ENCODE results near the gene SYNPO2L. TPM values are rescaled to one million over a fixed set of nuclear protein-coding genes. Genes with fewer than 3 reads are reported as not detected.

SYNPO2L gene
- total RNA-seq, 1 experiment from 2014 or later = not detected

DNA sequence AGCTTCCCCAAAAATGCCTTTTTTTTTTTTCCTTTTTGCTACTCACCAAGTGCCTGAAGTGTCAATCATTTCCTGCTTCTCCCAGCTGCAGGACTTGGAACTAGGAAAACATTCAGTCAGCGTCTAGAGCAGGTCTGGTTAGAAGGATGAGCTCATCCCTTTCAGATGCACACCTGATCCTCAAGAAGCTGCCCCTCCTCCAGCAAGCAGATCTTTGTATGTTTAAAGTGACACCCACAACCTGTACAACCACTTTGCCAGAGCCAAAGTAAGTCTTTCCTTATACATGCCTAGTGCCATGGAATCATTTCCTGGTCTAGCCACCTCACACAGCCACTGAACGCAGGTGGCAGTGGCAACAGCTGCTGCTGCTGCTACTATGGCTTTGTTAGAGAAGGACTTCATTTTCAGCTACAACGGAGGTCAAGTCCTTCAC is 54.3 kb downstream of the SYNPO2L start:
- ChIA-PET POLR2A (interaction anchor here (0.6 to 3.0 kb wide), 12 partner anchors 9 to 345 kb away, joined by 3 to 12 read pairs (median 4); partner anchors contain the start of gene USP54), CTCF (interaction anchor here (0.6 to 2.5 kb wide), 5 partner anchors 10 to 80 kb away, joined by 3 to 8 read pairs (median 4); partner anchors contain the start of gene USP54)
- Mint-ChIP-seq H3K36me3 (ENCODE audit: insufficient read depth, unreplicated experiment) (no peaks in the 10 kb centered on the region), H3K4me3 (ENCODE audit: unreplicated experiment) (no peak overlapping the region), H3K9me3 (ENCODE audit: unreplicated experiment) (no peaks in the 10 kb centered on the region), H3K27ac (ENCODE audit: low read depth, unreplicated experiment) (no peak overlapping the region), H3K27me3 (ENCODE audit: insufficient read depth, unreplicated experiment) (no peaks in the 10 kb centered on the region), H3K4me1 (ENCODE audit: insufficient read depth, unreplicated experiment) (peaks cover 10% of the 10 kb centered on the region)
- no TSS peak for BruUV-seq (replicated peaks)
- intact Hi-C loops (cut with micrococcal nuclease) = no loop called here
- TF ChIP-seq, protein P1, sequence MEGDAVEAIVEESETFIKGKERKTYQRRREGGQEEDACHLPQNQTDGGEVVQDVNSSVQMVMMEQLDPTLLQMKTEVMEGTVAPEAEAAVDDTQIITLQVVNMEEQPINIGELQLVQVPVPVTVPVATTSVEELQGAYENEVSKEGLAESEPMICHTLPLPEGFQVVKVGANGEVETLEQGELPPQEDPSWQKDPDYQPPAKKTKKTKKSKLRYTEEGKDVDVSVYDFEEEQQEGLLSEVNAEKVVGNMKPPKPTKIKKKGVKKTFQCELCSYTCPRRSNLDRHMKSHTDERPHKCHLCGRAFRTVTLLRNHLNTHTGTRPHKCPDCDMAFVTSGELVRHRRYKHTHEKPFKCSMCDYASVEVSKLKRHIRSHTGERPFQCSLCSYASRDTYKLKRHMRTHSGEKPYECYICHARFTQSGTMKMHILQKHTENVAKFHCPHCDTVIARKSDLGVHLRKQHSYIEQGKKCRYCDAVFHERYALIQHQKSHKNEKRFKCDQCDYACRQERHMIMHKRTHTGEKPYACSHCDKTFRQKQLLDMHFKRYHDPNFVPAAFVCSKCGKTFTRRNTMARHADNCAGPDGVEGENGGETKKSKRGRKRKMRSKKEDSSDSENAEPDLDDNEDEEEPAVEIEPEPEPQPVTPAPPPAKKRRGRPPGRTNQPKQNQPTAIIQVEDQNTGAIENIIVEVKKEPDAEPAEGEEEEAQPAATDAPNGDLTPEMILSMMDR (IDR thresholded peaks at IDR 0.05; ENCODE audit: unreplicated experiment) = no peak
- DNase-seq (ENCODE audit: unreplicated experiment) = peak; percentile 36

DNA sequence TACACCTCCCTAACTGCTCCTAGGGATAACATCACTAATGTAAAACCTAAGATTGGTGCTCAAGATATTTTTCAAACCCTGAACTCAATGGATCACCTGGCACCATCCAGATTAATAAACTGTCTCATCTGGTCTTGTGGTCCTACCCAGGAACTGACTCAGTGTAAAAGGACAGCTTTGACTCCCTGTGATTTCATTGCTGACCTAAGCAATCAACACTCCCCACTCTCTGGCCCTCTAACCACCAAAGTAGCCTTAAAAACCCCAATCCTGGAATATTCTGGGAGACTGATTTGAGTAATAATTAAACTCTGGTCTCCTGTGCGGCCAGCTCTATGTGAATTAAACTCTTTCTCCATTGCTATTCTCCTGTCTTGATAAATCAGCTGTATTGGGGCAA is 58.5 kb downstream of the SYNPO2L start:
- no peak for DNase-seq (ENCODE audit: unreplicated experiment)
- Mint-ChIP-seq H3K36me3 (ENCODE audit: insufficient read depth, unreplicated experiment) (no peaks in the 10 kb centered on the region), H3K9me3 (ENCODE audit: unreplicated experiment) (no peaks in the 10 kb centered on the region), H3K27me3 (ENCODE audit: insufficient read depth, unreplicated experiment) (no peaks in the 10 kb centered on the region), H3K4me1 (ENCODE audit: insufficient read depth, unreplicated experiment) (peaks cover 10% of the 10 kb centered on the region), H3K27ac (ENCODE audit: low read depth, unreplicated experiment) (no peak overlapping the region), H3K4me3 (ENCODE audit: unreplicated experiment) (no peak overlapping the region)
- intact Hi-C loops (cut with micrococcal nuclease) = no loop called here
- POLR2A ChIA-PET = interaction anchor here (1.0 to 1.8 kb wide), 3 partner anchors 12 to 27 kb away, joined by 4 to 6 read pairs (median 6); no protein-coding TSS in a partner anchor
- TF ChIP-seq, protein P1 (IDR thresholded peaks at IDR 0.05; ENCODE audit: unreplicated experiment) = no peak
- CTCF ChIA-PET = no interaction called here
- no TSS peak for BruUV-seq (replicated peaks)

Other genes starting within 250 kb of the SYNPO2L start
- gene ANXA7, start 242.0 kb downstream of the SYNPO2L start, total RNA-seq (2022) = 137 and 161 TPM in 2 replicates
- 1.8 and 2.4 TPM in 2 replicates for gene MSS51, start 222.5 kb downstream of the SYNPO2L start, total RNA-seq (2022)
- gene PPP3CB, start 160.0 kb downstream of the SYNPO2L start, total RNA-seq (2022) = 34.8 and 37.4 TPM in 2 replicates
- 19.6 and 21.4 TPM in 2 replicates for gene USP54, start 64.7 kb downstream of the SYNPO2L start, total RNA-seq (2022)
- not detected in 2 replicates for gene MYOZ1, start 14.6 kb downstream of the SYNPO2L start, total RNA-seq (2022)
- 16.0 and 17.3 TPM in 2 replicates for gene AGAP5, start 42.1 kb upstream of the SYNPO2L start, total RNA-seq (2022)
- 78.0 and 97.9 TPM in 2 replicates for gene SEC24C, start 88.3 kb upstream of the SYNPO2L start, total RNA-seq (2022)
- 13.1 and 19.5 TPM in 2 replicates for gene CHCHD1, start 126.0 kb upstream of the SYNPO2L start, total RNA-seq (2022)
- gene ZSWIM8, start 129.6 kb upstream of the SYNPO2L start, total RNA-seq (2022) = 84.2 and 112 TPM in 2 replicates
- 22.9 and 25.2 TPM in 2 replicates for gene NDST2, start 155.6 kb upstream of the SYNPO2L start, total RNA-seq (2022)
- gene CAMK2G, start 218.5 kb upstream of the SYNPO2L start, total RNA-seq (2022) = 10.9 and 13.7 TPM in 2 replicates

All from MCF 10A (cell line).